HEK293 (cell line): ENCODE measurements around the gene MMP25.
"Not testable (repeated sequence)": the region's sequence is repeated elsewhere in the genome, so short reads cannot be mapped to it uniquely, and the experiment has no call there.

Experiments used
- CTCF ChIA-PET: fragments of 350-600 bp; formaldehyde crosslinking; extraction: SDS; loops from one replicate; lab custom pipeline; 2021; ENCODE audit warnings: antibody characterized with exemption; lab: Yijun Ruan, JAX
- POLR2A ChIA-PET: fragments of 300-600 bp; formaldehyde crosslinking; extraction: SDS; loops from one replicate; lab custom pipeline; 2020; ENCODE audit warnings: antibody characterized with exemption, inconsistent platforms; lab: Yijun Ruan, JAX
- H3K27ac ChIP-seq: fragments of 200-500 bp; sonication (Bioruptor generic); 2 replicates; pipeline ENCODE4 v1.5.1; 2014; ENCODE audit warnings: low read depth, low read length, control low read depth, inconsistent platforms; ENCODE audit errors: extremely low read depth
- H3K36me3 ChIP-seq, 2 experiments: fragments of 200-500 bp in 1 of 2; sonication (Bioruptor generic) in 1 of 2; 1 replicate in 1 of 2; 2 replicates in 1 of 2; pipeline ENCODE4 v1.5.1; 2014 to 2017; ENCODE audit warnings: inconsistent platforms in 2 of 2, low read length in 2 of 2; ENCODE audit not compliant: control insufficient read depth in 2 of 2, insufficient read depth in 1 of 2
- H3K4me1 ChIP-seq: fragments of 200-500 bp; sonication (Bioruptor generic); 2 replicates; pipeline ENCODE4 v1.5.1; 2014; ENCODE audit warnings: mild to moderate bottlenecking, low read length, inconsistent platforms; ENCODE audit not compliant: control insufficient read depth, insufficient read depth
- H3K4me3 ChIP-seq: 2 replicates; pipeline ENCODE4 v1.5.1; 2011; ENCODE audit warnings: low read depth, mild to moderate bottlenecking, control low read depth, low read length, moderate library complexity
- H3K9me3 ChIP-seq: fragments of 200-500 bp; sonication (Bioruptor generic); 2 replicates; pipeline ENCODE4 v1.5.1; 2014; ENCODE audit warnings: low read depth, low read length, inconsistent platforms; ENCODE audit not compliant: control insufficient read depth, insufficient read depth
- EGR2 ChIP-seq: fragments of 450-650 bp; formaldehyde crosslinking; IDR thresholded peaks from 2 replicates; pipeline ENCODE4 v1.5.1; 2016; ENCODE audit warnings: low read depth, missing biosample characterization, missing genetic modification characterization
- GFI1B ChIP-seq: fragments of 450-650 bp; formaldehyde crosslinking; IDR thresholded peaks from 2 replicates; pipeline ENCODE4 v1.5.1; 2016; ENCODE audit warnings: missing biosample characterization, missing genetic modification characterization
- IKZF3 ChIP-seq: fragments of 450-650 bp; IDR thresholded peaks from 2 replicates; pipeline ENCODE4 v1.5.0; 2018; ENCODE audit warnings: missing biosample characterization, mild to moderate bottlenecking, missing genetic modification characterization, moderate library complexity
- ZBTB7A ChIP-seq: fragments of 450-650 bp; formaldehyde crosslinking; IDR thresholded peaks from 2 replicates; pipeline ENCODE4 v1.5.1; 2016; ENCODE audit warnings: low read depth, missing biosample characterization, missing genetic modification characterization
- ZFHX2 ChIP-seq: fragments of 450-650 bp; formaldehyde crosslinking; conservative IDR thresholded peaks from 2 replicates; pipeline ENCODE4 v1.5.1; 2016; ENCODE audit warnings: missing biosample characterization, missing genetic modification characterization
- ZIC2 ChIP-seq: fragments of 450-650 bp; formaldehyde crosslinking; IDR thresholded peaks from 2 replicates; pipeline ENCODE4 v1.5.1; 2016; ENCODE audit warnings: missing biosample characterization, missing genetic modification characterization
- ZNF157 ChIP-seq: fragments of 450-650 bp; formaldehyde crosslinking; IDR thresholded peaks from 2 replicates; pipeline ENCODE4 v1.5.1; 2016; ENCODE audit warnings: missing biosample characterization, missing genetic modification characterization
- ZNF501 ChIP-seq: fragments of 450-650 bp; formaldehyde crosslinking; IDR thresholded peaks from 2 replicates; pipeline ENCODE4 v1.5.1; 2016; ENCODE audit warnings: missing biosample characterization, missing genetic modification characterization
- ZNF596 ChIP-seq: fragments of 450-650 bp; IDR thresholded peaks from 2 replicates; pipeline ENCODE4 v1.5.0; 2018; ENCODE audit warnings: missing biosample characterization, mild to moderate bottlenecking, missing genetic modification characterization, moderate library complexity
- ZNF600 ChIP-seq: fragments of 450-650 bp; formaldehyde crosslinking; IDR thresholded peaks from 2 replicates; pipeline ENCODE4 v1.5.1; 2016; ENCODE audit warnings: missing biosample characterization, missing genetic modification characterization
- ZNF621 ChIP-seq: fragments of 450-650 bp; formaldehyde crosslinking; IDR thresholded peaks from 2 replicates; pipeline ENCODE4 v1.5.1; 2017; ENCODE audit warnings: missing biosample characterization, missing genetic modification characterization
- ZNF677 ChIP-seq: fragments of 450-650 bp; IDR thresholded peaks from 2 replicates; pipeline ENCODE4 v1.5.0; 2018; ENCODE audit warnings: missing biosample characterization, mild to moderate bottlenecking, missing genetic modification characterization, moderate library complexity
- TF ChIP-seq, protein P1 (sequence below): fragments of 450-650 bp; formaldehyde crosslinking; IDR thresholded peaks from 2 replicates; pipeline ENCODE4 v1.5.1; 2017; ENCODE audit warnings: missing biosample characterization, missing genetic modification characterization
- TF ChIP-seq, protein P2 (sequence below): fragments of 450-650 bp; formaldehyde crosslinking; IDR thresholded peaks from 2 replicates; pipeline ENCODE4 v1.5.1; 2016; ENCODE audit warnings: missing biosample characterization, missing genetic modification characterization, borderline replicate concordance
- TF ChIP-seq, protein P3 (sequence below): fragments of 450-650 bp; formaldehyde crosslinking; IDR thresholded peaks from 2 replicates; pipeline ENCODE4 v1.5.1; 2017; ENCODE audit warnings: missing biosample characterization, missing genetic modification characterization

Gene MMP25

DNA sequence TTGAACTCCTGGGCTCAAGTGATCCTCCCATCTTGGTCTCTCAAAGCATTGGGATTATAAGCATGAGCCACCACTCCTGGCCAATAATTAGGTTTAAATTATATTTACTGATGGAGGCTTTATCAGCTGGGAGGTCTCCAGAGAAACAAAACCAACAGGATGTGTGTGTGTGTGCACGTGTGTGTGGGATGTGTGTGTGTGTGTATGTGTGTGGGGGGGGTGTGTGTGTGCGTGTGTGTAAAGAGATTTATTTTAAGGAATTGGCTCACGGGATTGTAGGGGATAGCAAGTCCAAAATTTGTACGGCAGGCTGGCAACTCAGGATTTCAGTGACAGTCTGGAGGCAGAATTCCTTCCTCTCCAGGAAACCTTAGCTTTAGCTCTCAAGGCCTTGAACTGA is 4.6 kb downstream of the MMP25 start:
- Histone ChIP-seq H3K27ac (no peak overlapping the region), H3K36me3 (peaks cover 0 to 17% of the 10 kb centered on the region in 2 experiments; a peak in 1 of 3 replicates), H3K4me3 (no peak overlapping the region), H3K4me1 (no peaks in the 10 kb centered on the region), H3K9me3 (no peaks in the 10 kb centered on the region)
- POLR2A ChIA-PET, result interaction anchor here (1.2 kb wide), 2 partner anchors 16 to 20 kb away, joined by 3 to 5 read pairs; no protein-coding TSS in a partner anchor
- CTCF ChIA-PET, result interaction anchor here (1.2 to 2.5 kb wide), 4 partner anchors 8 to 32 kb away, joined by 3 to 10 read pairs (median 5); no protein-coding TSS in a partner anchor
- peak; percentile 87 for TF ChIP-seq EGR2 (tag by site-specific recombination)
- 0 out of 2 replicates have a peak, but pooled peaks have one; percentile 14 for TF ChIP-seq ZNF600 (tag by site-specific recombination)
- TF ChIP-seq, protein P1, sequence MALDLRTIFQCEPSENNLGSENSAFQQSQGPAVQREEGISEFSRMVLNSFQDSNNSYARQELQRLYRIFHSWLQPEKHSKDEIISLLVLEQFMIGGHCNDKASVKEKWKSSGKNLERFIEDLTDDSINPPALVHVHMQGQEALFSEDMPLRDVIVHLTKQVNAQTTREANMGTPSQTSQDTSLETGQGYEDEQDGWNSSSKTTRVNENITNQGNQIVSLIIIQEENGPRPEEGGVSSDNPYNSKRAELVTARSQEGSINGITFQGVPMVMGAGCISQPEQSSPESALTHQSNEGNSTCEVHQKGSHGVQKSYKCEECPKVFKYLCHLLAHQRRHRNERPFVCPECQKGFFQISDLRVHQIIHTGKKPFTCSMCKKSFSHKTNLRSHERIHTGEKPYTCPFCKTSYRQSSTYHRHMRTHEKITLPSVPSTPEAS (tag by site-specific recombination), result peak; percentile 89
- TF ChIP-seq, protein P2, sequence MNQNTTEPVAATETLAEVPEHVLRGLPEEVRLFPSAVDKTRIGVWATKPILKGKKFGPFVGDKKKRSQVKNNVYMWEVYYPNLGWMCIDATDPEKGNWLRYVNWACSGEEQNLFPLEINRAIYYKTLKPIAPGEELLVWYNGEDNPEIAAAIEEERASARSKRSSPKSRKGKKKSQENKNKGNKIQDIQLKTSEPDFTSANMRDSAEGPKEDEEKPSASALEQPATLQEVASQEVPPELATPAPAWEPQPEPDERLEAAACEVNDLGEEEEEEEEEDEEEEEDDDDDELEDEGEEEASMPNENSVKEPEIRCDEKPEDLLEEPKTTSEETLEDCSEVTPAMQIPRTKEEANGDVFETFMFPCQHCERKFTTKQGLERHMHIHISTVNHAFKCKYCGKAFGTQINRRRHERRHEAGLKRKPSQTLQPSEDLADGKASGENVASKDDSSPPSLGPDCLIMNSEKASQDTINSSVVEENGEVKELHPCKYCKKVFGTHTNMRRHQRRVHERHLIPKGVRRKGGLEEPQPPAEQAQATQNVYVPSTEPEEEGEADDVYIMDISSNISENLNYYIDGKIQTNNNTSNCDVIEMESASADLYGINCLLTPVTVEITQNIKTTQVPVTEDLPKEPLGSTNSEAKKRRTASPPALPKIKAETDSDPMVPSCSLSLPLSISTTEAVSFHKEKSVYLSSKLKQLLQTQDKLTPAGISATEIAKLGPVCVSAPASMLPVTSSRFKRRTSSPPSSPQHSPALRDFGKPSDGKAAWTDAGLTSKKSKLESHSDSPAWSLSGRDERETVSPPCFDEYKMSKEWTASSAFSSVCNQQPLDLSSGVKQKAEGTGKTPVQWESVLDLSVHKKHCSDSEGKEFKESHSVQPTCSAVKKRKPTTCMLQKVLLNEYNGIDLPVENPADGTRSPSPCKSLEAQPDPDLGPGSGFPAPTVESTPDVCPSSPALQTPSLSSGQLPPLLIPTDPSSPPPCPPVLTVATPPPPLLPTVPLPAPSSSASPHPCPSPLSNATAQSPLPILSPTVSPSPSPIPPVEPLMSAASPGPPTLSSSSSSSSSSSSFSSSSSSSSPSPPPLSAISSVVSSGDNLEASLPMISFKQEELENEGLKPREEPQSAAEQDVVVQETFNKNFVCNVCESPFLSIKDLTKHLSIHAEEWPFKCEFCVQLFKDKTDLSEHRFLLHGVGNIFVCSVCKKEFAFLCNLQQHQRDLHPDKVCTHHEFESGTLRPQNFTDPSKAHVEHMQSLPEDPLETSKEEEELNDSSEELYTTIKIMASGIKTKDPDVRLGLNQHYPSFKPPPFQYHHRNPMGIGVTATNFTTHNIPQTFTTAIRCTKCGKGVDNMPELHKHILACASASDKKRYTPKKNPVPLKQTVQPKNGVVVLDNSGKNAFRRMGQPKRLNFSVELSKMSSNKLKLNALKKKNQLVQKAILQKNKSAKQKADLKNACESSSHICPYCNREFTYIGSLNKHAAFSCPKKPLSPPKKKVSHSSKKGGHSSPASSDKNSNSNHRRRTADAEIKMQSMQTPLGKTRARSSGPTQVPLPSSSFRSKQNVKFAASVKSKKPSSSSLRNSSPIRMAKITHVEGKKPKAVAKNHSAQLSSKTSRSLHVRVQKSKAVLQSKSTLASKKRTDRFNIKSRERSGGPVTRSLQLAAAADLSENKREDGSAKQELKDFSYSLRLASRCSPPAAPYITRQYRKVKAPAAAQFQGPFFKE (tag by site-specific recombination), result no peak
- 0 out of 2 replicates have a peak, but pooled peaks have one; percentile 15 for TF ChIP-seq ZNF157
- TF ChIP-seq ZNF621 (tag by site-specific recombination), result no peak
- no peak for TF ChIP-seq IKZF3 (tag by site-specific recombination)
- TF ChIP-seq ZNF596 (tag by site-specific recombination), result no peak
- TF ChIP-seq, protein P3, sequence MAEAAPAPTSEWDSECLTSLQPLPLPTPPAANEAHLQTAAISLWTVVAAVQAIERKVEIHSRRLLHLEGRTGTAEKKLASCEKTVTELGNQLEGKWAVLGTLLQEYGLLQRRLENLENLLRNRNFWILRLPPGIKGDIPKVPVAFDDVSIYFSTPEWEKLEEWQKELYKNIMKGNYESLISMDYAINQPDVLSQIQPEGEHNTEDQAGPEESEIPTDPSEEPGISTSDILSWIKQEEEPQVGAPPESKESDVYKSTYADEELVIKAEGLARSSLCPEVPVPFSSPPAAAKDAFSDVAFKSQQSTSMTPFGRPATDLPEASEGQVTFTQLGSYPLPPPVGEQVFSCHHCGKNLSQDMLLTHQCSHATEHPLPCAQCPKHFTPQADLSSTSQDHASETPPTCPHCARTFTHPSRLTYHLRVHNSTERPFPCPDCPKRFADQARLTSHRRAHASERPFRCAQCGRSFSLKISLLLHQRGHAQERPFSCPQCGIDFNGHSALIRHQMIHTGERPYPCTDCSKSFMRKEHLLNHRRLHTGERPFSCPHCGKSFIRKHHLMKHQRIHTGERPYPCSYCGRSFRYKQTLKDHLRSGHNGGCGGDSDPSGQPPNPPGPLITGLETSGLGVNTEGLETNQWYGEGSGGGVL (tag by site-specific recombination), result peak; percentile 46; the same call in 1 of the 2 replicates
- TF ChIP-seq ZNF501 (tag by site-specific recombination), result no peak
- no peak for TF ChIP-seq ZBTB7A (tag by site-specific recombination)
- peak; percentile 82 for TF ChIP-seq ZFHX2 (tag by site-specific recombination)
- no peak for TF ChIP-seq GFI1B

DNA sequence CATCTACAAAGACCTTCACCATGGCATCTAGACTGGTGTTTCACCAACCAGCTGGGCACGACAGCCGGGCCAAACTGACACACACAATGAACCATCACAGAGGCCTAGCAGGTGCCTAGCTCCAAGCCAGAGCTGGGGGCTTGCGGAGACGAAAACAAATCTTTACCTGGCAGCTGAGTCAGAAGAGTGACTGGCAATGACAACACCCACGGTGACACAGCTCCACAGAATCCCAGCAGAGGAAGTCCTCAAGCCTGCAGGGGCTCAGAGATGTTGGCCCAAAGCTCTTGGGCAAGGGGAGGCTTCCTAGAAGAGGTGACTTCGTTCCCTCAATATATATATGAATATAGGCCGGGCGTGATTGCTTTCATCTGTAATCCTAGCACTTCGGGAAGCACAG is 5.1 kb downstream of the MMP25 start:
- TF ChIP-seq ZNF677 (tag by site-specific recombination) (no peak), ZIC2 (tag by site-specific recombination) (peak; percentile 17; the same call in 1 of the 2 replicates)
- ChIA-PET POLR2A (interaction anchor here (1.2 kb wide), 2 partner anchors 16 to 20 kb away, joined by 3 to 5 read pairs; no protein-coding TSS in a partner anchor), CTCF (interaction anchor here (1.1 to 2.5 kb wide), 3 partner anchors 20 to 24 kb away, joined by 3 to 10 read pairs (median 5); no protein-coding TSS in a partner anchor)
- Histone ChIP-seq H3K4me3 (no peak overlapping the region), H3K4me1 (no peaks in the 10 kb centered on the region), H3K36me3 (peaks cover 0 to 17% of the 10 kb centered on the region in 2 experiments; a peak in 2 of 3 replicates), H3K9me3 (no peaks in the 10 kb centered on the region), H3K27ac (no peak overlapping the region)

DNA sequence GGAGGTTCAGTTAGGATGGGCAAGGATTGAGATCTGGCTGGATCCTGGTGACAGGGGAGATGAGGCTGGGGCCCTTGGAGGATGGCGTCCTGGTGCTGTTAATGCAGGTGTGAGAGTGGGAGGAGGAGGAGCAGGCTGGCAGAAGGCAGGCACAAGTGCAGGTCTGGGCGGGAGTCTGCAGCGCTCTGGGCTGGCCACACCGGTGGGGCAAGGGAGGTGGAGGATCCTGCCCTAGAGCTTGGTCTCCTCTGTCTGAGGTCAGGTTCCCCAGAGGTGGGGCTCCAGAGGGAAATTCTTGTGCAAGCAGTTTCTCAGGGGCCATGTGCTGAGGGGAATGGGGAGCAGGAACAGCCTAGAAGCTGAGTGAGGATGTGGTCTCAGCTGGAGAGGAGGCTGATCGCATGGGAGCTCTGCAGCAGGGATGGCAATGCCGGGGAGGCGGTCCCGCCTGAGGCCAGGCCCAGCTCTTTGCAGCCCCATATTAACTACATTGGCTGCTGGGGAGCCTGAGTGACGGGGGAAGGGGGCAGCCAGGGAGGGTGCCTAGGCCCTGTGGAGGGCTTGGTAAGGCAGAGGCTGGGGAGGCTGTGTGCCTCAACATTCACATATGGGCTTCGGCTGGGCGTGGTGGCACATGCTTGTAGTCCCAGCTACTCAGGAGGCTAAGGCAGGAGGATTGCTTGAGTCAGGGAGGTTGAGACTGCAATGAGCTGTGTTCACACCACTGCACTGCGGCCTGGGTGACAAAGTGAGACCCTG is 6.4 kb downstream of the MMP25 start:
- peaks cover 0 to 21% of the 10 kb centered on the region in 2 experiments; a peak in 2 of 3 replicates for H3K36me3 ChIP-seq
- H3K27ac ChIP-seq, H3K4me3 ChIP-seq, H3K4me1 ChIP-seq, POLR2A ChIA-PET, H3K9me3 ChIP-seq: not testable (repeated sequence)
- CTCF ChIA-PET, result interaction anchor here (1.1 kb wide), 1 partner anchor 19 kb away, joined by 3 read pairs; no protein-coding TSS in a partner anchor

DNA sequence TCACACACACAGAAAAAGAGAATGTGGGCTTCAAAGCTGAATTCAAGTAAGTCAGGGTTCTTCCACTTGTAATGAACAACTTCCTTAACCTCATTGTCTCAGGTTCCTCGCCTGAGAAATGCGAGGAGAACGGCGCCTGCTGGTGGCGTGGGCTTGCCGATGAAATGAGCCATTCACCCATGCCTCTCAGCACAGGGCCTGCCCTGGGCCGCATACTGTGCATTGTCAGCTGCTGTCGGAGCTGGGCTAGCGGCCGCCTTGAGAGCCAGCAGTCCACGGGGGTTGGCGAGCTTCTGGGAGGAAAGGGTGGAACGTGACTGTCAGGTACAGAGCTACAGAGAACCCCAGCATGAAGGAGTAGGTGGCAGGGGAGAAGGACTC is 7.0 kb downstream of the MMP25 start:
- H3K9me3 ChIP-seq, CTCF ChIA-PET, POLR2A ChIA-PET, H3K4me3 ChIP-seq, H3K4me1 ChIP-seq, H3K27ac ChIP-seq: not testable (repeated sequence)
- H3K36me3 ChIP-seq, result peaks cover 0 to 21% of the 10 kb centered on the region in 2 experiments; a peak in 2 of 3 replicates
